SKM-1 treated with dmso at 0.1 percent for 144 hours (cell line): Measurements from ENCODE around the gene LRIG1.
A peak's percentile ranks its signal among the peaks of the same experiment; 100 is the strongest.

Experiments
- DNase-seq: peaks from one replicate; lab custom pipeline; 2025; ENCODE audit not compliant: unreplicated experiment; lab: John Stamatoyannopoulos, UW

The LRIG1 gene

GRCh38 chr3:66404903-66405700, 95.7 kb downstream of the LRIG1 start:
- DNase-seq: no peak

- no peak for DNase-seq
Observed at GRCh38 chr3:66404197-66404596, 96.6 kb downstream of the LRIG1 start.

GRCh38 chr3:66403323-66403990, 97.4 kb downstream of the LRIG1 start:
- no peak for DNase-seq

GRCh38 chr3:66402596-66403290, 98.1 kb downstream of the LRIG1 start:
- DNase-seq: no peak

- no peak for DNase-seq
Observed at GRCh38 chr3:66401675-66402491, 98.9 kb downstream of the LRIG1 start.

- DNase-seq: no peak
Observed at GRCh38 chr3:66401157-66401550, 99.7 kb downstream of the LRIG1 start.

GRCh38 chr3:66400411-66401156, 100.2 kb downstream of the LRIG1 start:
- DNase-seq: no peak

GRCh38 chr3:66399529-66400232, 101.1 kb downstream of the LRIG1 start:
- no peak for DNase-seq

GRCh38 chr3:66398228-66399025, 102.4 kb downstream of the LRIG1 start:
- DNase-seq: no peak

- DNase-seq: peak; percentile 37
Observed at GRCh38 chr3:66397745-66398144, 103.1 kb downstream of the LRIG1 start.

GRCh38 chr3:66396888-66397287, 103.9 kb downstream of the LRIG1 start:
- DNase-seq: no peak

- DNase-seq: no peak
Observed at GRCh38 chr3:66396161-66396760, 104.6 kb downstream of the LRIG1 start.

GRCh38 chr3:66395635-66396034, 105.2 kb downstream of the LRIG1 start:
- no peak for DNase-seq

- no peak for DNase-seq
Observed at GRCh38 chr3:66394753-66395249, 106.0 kb downstream of the LRIG1 start.

- no peak for DNase-seq
Observed at GRCh38 chr3:66394019-66394752, 106.6 kb downstream of the LRIG1 start.

GRCh38 chr3:66393333-66394005, 107.4 kb downstream of the LRIG1 start:
- no peak for DNase-seq

- no peak for DNase-seq
Observed at GRCh38 chr3:66392966-66393332, 107.9 kb downstream of the LRIG1 start.
